DMS53 (cell line): ENCODE data around the gene PMAIP1.
"Not testable (repeated sequence)": the region's sequence is repeated elsewhere in the genome, so short reads cannot be mapped to it uniquely, and the experiment has no call there.

Source experiments
- DNase-seq: peaks from one replicate; lab custom pipeline; 2025; lab: John Stamatoyannopoulos, UW

The PMAIP1 gene

DNA sequence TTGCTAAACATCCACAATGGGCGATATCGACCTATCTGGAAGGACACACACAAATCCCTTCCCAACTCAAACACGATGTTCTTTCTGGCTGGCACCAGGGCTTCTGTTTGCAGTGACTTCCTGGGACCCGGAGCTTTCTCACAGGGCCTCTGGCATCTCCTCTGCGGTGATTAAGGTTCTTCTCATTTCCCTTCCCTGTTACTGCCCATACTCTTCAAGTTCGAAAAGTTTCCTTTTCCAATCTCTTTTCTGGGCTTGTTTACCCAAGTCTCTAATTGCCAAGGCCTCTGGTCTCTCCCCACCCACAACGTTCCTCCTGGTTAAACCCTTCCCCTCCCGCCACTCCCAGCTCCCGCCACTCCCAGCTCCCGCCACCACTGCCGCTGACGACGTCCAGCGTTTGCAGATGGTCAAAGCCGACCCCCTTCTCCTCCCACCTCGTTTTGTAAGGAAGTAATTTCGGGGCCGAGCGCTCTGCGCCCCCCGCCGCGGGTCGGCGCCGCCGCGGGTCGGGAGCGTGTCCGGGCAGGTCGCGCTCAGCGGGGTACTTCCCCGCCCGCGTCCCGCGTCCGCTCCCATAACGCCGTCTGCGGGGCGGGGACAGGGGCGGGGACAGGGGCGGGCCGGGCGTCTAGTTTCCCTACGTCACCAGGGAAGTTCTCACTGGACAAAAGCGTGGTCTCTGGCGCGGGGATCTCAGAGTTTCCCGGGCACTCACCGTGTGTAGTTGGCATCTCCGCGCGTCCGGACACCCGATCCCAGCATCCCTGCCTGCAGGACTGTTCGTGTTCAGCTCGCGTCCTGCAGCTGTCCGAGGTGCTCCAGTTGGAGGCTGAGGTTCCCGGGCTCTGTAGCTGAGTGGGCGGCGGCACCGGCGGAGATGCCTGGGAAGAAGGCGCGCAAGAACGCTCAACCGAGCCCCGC, at the start of gene PMAIP1:
TSS of gene PMAIP1 (plus strand) at position 699 of the 924 bp plus-strand sequence. CDS start at position 881, 182 bp downstream.
- DNase-seq = peak; percentile 99

- DNase-seq = no peak
These were observed 47.9 kb upstream of the PMAIP1 start for GRCh38 chr18:59851784-59852399.

DNA sequence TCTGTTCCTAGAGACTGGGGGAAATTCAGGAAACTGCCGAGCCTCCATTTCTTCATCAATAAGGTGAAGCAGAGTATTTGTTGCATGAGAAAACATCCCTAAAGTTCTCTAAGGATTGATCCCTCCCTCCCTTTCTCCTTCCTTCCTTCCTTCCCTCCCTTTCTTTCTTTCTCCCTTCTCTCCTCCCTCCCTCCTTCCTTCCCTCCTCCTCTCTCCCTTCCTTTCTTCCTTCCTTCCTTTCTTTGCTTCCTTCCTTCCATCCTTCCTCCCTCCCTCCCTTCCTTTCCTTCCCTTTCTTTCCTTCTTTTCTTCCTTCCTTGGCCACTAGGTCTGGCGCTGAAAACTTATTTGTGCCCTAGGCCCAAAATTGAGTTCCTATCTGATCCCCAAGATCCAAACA, 47.2 kb upstream of the PMAIP1 start:
- no peak for DNase-seq

DNA sequence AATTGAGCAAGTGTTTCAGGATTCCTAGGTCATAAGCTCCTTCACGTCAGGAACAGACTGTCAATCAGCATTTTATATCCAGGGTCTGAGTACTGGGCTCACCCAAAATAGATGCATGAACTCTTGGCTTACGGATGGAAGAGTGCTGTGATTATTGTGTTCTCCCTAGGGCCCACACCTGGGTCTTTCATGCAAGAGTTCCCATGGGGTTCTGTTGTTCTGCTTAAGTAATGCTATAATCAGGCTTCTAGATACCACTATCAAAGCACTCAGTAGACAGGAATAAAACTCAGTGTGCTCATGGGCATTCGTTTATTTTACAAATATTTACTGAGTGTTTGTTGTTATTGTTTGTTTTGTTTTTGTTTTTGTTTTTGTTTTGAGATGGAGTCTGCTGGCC, 46.4 kb upstream of the PMAIP1 start:
- no peak for DNase-seq

GRCh38 chr18:59853988-59854387, 45.8 kb upstream of the PMAIP1 start:
- DNase-seq = not testable (repeated sequence)

- no peak for DNase-seq
These were observed 38.8 kb upstream of the PMAIP1 start for GRCh38 chr18:59861009-59861408.

GRCh38 chr18:59861963-59862819, 37.6 kb upstream of the PMAIP1 start:
- peak; percentile 26 for DNase-seq

DNA sequence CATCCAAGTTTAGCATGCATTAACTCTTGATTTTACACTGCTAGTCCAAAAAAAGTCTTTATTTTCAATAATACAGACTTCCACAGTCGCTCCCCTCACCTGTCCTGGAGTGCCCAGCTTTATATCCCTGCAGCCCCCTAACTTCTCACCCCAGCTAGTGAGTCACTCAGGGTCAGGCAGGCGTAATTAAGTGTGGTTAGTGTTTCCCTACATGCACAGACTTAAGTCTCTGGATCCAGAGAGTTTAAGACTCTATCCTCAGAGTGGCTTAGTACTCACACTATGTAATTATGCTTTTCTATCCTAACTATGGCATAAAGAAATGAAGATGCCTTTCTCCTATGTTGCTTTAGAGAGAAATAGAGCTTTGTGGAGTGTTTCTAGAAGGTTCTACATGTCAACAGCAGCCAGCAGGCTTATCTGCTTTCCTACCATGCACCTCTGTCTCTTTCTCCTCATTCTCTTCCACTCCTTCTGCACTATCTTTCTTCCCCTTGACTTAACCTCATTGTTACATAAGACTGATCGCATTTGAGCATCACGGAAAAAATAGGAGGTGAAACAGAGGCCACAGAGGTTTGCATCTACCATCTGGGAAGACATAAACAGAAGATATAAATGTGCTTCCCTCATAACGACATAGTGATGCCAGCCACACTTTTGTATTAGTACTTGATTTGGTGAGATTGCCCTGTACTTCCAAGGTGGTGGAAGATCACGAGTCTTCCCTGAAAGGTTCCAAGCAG, 34.4 kb upstream of the PMAIP1 start:
- DNase-seq = no peak

DNA sequence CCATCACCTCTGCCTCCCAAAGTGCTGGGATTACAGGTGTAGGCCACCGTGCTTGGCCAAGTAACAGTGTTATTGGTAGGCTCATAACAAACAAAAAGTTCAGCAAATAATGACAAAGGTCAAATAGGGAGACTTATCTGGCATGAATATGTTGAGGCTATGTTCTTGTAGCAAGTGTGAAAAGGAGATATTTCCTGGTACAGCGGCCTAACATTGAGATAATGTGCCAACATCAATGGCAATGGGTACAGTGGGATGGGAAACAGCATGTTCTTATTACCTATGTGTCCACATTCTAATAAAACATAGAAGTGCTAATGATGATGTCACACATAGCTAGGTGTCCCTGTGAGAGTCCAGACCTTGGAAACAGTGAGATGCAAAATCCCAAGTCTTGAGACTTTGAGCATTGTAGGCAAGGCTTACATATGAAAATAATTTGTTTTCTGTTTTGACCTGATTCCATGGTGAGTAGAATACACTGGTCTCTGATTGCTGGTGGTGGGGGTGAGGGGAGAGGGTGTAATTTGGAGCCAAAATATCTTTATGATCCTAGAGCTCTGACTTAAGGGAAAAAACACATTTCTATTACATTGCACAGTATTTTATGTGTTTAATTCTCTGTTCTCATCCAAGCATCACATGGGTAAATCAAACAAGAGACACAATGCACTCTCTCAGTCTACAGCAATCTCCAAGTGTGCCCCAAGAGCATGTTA, 33.1 kb upstream of the PMAIP1 start:
- no peak for DNase-seq

DNA sequence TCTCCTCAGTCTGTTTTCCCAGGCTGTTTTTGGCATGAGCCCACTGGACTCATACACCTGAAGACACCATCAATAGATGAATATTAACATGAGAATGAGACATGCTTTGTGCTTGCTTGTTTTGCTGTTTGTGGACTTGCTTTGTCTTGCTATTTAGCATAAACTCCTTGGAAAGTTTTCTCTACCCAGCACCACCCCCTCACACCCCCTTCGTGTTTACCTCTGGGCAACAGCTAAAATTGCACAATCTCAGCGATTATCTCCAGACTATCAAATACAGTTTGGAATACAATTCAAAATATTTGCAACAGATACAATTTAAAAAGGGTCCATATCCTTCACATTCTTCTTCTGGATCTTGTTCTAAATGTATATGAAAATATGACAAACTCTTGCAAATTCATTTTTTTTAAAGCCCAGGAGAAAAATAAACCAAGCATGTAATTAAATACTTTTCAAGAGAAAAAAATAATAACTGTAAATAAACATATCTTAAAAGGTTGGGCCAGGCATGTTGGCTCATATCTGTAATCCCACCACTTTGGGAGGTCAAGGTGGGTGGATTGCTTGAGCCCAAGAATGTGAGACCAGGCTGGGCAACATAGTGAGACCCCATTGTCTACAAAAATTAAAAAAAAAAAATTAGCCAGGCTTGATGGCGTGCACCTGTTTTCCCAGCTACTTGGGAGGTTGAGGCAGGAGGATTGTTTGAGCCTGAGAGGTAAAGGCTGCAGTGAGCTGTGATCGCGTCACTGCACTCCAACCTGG, 32.3 kb upstream of the PMAIP1 start:
- no peak for DNase-seq

- no peak for DNase-seq
These were observed 29.1 kb upstream of the PMAIP1 start for GRCh38 chr18:59870623-59871130.

DNA sequence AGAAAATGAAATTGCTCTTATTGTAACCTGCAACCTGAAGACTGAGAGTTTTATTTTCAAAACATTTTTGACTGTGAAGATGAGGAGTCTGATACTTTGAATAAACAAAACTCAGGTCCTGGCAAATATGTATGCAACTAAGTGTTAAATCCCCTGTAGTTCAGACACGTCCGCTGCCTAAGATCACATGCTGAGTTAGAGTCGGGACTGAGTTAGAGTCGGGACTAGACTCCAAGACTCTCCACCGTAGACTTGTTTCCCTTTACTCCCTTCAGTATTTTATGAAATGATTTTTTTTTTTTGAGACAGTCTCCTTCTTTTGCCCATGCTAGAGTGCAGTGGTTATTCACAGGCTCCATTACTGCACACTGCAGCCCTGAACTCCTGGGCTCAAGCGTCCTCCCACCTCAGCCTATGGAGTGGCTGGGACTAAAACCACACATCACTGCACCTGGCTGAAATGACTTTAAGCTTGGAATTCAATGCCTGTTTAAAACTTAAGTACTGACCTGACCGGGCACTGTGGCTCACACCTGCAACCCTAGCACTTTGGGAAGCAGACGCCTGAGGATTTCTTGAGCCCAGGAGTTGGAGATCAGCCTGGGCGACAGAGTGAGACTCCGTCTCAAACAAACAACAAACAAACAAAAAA, 28.0 kb upstream of the PMAIP1 start:
- DNase-seq = peak; percentile 24

GRCh38 chr18:59873641-59874040, 26.2 kb upstream of the PMAIP1 start:
- DNase-seq = no peak

DNA sequence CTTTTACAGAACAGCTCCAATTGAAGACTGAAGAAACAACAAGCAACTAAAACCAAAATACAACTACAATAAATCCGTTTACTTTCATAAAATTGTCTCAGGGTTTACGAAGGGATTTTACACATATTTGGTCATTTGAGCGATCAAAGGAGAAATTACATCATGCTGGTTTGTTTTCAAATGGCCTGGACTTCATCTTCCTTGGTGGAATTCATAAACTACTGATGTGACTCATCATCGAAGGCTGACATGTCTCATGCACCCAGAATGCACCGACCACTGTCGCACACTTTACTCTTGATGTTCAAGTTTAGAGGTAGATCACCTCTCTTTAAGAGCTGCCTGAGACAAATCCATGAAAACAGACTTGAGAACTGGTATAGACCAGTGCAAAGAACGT, 25.6 kb upstream of the PMAIP1 start:
- DNase-seq = peak; percentile 27

DNA sequence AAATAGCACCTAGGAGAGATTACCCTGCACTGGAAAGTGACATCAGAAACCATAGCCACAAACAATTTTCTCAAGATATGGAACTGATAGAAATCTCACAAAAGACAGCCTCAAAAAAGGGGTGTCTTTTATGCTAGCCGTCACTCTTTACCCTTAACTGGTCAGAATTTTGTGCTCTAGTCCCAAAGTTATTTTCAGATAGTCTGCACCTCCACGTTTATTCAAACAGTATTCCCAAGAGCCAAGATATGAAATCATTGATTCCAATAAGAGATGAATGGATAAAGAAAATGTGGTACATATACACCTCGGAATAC, 23.5 kb upstream of the PMAIP1 start:
- DNase-seq = no peak

DNA sequence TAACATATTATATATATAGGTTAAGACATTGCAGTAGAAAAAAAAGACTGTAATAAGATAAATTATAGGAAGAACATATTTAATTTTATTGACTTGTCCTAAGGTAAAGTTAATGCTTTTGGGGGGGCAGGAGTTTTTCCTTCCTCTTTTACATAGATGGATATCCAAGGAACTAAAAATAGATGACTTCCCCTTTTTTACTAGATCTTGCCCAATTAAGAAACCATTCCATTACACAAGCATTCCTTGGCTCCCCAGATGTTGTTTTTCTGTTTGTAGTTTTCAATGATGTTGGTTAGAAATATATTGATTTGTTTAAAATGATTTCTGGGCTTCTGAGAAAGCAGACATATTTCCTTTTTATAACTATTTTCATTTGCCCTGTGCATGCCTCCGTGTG, 22.4 kb upstream of the PMAIP1 start:
- no peak for DNase-seq

GRCh38 chr18:59878644-59879043, 21.2 kb upstream of the PMAIP1 start:
- peak; percentile 25 for DNase-seq

DNA sequence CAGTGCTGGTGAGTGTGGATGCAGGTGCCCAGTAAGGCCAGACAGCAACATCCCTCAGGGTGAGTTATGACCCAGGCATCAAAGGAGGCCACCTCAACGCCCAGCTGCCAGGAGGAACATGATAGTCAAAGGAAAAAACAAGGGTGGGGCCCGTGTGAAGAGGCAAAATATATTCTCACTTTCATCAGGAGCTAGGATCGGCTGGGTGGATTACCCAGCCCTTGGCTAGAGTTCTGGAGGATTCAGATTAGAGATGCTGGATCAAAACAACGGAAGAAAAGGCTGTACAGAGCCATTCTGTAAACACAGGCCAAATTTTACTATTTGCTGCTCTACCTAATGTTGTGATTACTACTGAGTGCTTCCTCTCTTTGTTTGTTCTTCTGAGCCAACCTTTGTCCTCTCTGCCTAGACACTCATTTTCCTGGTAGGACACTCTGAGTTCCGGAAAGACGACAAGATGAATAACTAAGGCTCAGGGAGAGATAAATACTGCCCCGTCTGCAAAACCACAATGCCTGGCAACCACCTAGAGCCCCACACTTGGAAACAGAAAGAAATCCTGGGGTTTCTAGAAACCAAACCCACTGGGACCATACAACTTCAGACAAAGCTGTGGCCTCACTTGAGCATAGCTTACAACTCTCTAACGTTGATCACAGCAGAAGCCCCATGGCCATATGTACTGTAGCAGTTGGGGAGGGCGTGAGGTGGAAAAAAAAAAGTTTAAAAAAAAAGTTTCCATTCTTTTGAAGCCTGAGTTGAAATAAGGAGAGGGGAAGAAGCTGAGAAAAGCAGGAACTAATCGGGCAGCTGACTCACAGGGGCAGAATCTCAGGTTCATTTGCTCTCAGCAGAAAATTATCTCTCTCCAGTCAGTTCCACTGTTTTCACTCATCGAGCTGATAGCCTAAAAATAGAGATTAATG, 17.8 kb upstream of the PMAIP1 start:
- peak; percentile 98 for DNase-seq

GRCh38 chr18:59884351-59884750, 15.4 kb upstream of the PMAIP1 start:
- no peak for DNase-seq
